DND-41 (cell line): ENCODE measurements around the gene CRTAC1.

Experiments used
- EZH2 ChIP-seq: IDR thresholded peaks from 3 replicates; pipeline ENCODE4 v1.6.1; 2012; ENCODE audit warnings: borderline replicate concordance, low read depth, mild to moderate bottlenecking, moderate library complexity, low read length, inconsistent platforms; ENCODE audit not compliant: severe bottlenecking
- TF ChIP-seq, protein P1 (sequence below): IDR thresholded peaks from 2 replicates; pipeline ENCODE4 v1.5.1; 2012; ENCODE audit warnings: borderline replicate concordance, low read length, moderate library complexity, mild to moderate bottlenecking; ENCODE audit not compliant: poor library complexity, severe bottlenecking; ENCODE audit errors: extremely low read depth

DNA sequence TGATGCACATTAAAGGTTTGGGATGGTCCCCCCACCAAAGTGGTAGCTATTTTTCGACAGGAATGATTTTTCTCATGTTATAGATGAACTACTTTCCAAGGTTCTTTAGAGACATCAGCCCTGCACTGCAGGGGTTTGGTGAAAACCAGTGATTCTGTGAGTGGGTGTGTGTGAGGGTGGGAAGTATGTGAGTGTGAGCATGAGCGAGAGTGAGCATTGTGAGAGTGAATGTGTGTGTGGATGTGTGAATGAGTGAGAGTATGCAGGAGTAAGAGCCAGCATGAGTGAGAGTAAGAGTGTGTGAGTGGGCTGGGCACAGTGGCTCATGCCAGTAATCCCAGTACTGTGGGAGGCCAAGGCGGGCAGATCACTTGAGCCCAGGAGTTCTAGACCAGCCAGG lies 105.7 kb downstream of the CRTAC1 start:
- TF ChIP-seq, protein P1, sequence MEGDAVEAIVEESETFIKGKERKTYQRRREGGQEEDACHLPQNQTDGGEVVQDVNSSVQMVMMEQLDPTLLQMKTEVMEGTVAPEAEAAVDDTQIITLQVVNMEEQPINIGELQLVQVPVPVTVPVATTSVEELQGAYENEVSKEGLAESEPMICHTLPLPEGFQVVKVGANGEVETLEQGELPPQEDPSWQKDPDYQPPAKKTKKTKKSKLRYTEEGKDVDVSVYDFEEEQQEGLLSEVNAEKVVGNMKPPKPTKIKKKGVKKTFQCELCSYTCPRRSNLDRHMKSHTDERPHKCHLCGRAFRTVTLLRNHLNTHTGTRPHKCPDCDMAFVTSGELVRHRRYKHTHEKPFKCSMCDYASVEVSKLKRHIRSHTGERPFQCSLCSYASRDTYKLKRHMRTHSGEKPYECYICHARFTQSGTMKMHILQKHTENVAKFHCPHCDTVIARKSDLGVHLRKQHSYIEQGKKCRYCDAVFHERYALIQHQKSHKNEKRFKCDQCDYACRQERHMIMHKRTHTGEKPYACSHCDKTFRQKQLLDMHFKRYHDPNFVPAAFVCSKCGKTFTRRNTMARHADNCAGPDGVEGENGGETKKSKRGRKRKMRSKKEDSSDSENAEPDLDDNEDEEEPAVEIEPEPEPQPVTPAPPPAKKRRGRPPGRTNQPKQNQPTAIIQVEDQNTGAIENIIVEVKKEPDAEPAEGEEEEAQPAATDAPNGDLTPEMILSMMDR = no peak
- TF ChIP-seq EZH2 = no peak
